Measurements from ENCODE around the gene HUS1. TPM values are rescaled to one million over a fixed set of nuclear protein-coding genes. Genes with fewer than 3 reads are reported as not detected.

HUS1 gene
- total and polyA plus RNA-seq, 2 experiments from 2014 or later: 16.1 to 27.7 TPM

DNA sequence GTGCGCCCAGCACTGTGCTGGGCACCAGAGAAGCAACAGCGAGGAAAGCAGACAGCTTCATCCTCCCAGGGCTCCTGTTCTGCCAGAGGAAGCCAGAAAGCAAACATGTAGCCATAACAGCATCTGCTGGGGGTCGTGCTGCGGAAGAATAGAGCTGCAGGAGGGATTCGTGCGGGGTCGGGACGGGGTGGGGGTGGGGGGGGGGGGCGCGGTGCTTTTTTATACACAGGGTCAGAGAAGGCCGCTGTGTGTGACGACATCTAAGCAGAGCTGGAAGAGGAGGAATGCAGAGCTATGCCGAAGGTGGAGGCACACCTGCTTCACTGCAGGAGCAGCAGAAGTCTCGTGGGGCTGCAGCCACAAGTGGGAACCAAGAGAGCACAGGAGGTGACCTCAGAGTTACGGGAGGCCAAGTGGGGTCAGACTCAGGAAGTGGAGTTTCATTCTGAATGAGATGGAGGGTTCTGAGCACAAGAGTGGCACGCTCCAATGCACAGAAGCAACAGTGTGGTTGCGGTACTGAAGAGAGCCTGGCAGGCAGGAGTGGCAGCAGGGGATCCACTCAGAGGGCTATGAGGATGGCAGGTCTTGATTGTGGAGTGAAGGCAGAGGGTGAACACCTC is 42.2 kb downstream of the HUS1 start:
- Histone ChIP-seq H3K4me1 (ENCODE audit: insufficient read depth) (peaks cover 17% of the 10 kb centered on the region), H3K9me3 (ENCODE audit: low read depth) (no peaks in the 10 kb centered on the region), H3K4me3 (no peak overlapping the region), H3K27me3 (no peaks in the 10 kb centered on the region), H3K9me2 (replicated peaks; ENCODE audit: insufficient read depth) (no peaks in the 10 kb centered on the region), H3K36me3 (replicated peaks; ENCODE audit: insufficient read depth, low read depth) (no peaks in the 10 kb centered on the region), H3K4me2 (no peak overlapping the region), H3K27ac (no peak overlapping the region), H3K79me2 (no peaks in the 10 kb centered on the region), H4K20me1 (ENCODE audit: insufficient read depth, poor library complexity, severe bottlenecking) (no peaks in the 10 kb centered on the region), H2AFZ (no peak overlapping the region)
- WGBS (ENCODE audit: low lambda C conversion rate, missing lambda C conversion rate): 64% methylated on average over 15 of the region's 17 CpGs
- no peak for TF ChIP-seq EZH2 (IDR thresholded peaks at IDR 0.05; ENCODE audit: borderline replicate concordance)
- TF ChIP-seq, protein P1, sequence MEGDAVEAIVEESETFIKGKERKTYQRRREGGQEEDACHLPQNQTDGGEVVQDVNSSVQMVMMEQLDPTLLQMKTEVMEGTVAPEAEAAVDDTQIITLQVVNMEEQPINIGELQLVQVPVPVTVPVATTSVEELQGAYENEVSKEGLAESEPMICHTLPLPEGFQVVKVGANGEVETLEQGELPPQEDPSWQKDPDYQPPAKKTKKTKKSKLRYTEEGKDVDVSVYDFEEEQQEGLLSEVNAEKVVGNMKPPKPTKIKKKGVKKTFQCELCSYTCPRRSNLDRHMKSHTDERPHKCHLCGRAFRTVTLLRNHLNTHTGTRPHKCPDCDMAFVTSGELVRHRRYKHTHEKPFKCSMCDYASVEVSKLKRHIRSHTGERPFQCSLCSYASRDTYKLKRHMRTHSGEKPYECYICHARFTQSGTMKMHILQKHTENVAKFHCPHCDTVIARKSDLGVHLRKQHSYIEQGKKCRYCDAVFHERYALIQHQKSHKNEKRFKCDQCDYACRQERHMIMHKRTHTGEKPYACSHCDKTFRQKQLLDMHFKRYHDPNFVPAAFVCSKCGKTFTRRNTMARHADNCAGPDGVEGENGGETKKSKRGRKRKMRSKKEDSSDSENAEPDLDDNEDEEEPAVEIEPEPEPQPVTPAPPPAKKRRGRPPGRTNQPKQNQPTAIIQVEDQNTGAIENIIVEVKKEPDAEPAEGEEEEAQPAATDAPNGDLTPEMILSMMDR (IDR thresholded peaks at IDR 0.05; ENCODE audit: poor library complexity): no peak
- no peak for TF ChIP-seq EZH2phosphoT487 (IDR thresholded peaks at IDR 0.05; ENCODE audit: low read depth, severe bottlenecking, unreplicated experiment)
- DNase-seq (ENCODE audit: low spot score): no peak

DNA sequence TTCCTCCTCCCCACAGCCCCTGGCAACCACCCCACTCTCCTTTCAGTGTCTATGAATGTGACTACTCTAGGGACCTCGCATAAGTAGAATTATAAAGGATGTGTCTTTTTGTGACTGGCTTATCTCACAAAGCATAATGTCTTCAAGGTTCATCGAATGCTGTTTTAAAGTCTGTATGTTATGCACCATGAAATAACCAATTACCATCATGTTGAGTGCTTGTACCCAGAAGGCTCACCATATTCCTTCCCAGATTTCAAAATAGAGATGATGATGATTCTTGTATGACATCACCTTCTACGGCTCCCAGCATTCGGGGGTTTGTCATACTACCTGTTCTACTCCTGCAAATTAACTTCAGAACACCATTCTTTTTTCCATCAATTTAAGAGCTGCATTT is 43.1 kb downstream of the HUS1 start:
- Histone ChIP-seq H3K27ac (no peak overlapping the region), H3K79me2 (no peaks in the 10 kb centered on the region), H3K9me2 (replicated peaks; ENCODE audit: insufficient read depth) (no peaks in the 10 kb centered on the region), H2AFZ (no peak overlapping the region), H3K4me3 (no peak overlapping the region), H4K20me1 (ENCODE audit: insufficient read depth, poor library complexity, severe bottlenecking) (no peaks in the 10 kb centered on the region), H3K4me2 (no peak overlapping the region), H3K4me1 (ENCODE audit: insufficient read depth) (peaks cover 16% of the 10 kb centered on the region), H3K36me3 (replicated peaks; ENCODE audit: insufficient read depth, low read depth) (no peaks in the 10 kb centered on the region), H3K9me3 (ENCODE audit: low read depth) (no peaks in the 10 kb centered on the region), H3K27me3 (no peaks in the 10 kb centered on the region)
- no peak for DNase-seq (ENCODE audit: low spot score)
- WGBS (ENCODE audit: low lambda C conversion rate, missing lambda C conversion rate): 89% methylated on average over 4 of the region's 4 CpGs
- TF ChIP-seq EZH2 (IDR thresholded peaks at IDR 0.05; ENCODE audit: borderline replicate concordance) (no peak), EZH2phosphoT487 (IDR thresholded peaks at IDR 0.05; ENCODE audit: low read depth, severe bottlenecking, unreplicated experiment) (no peak)
- TF ChIP-seq, protein P1 (IDR thresholded peaks at IDR 0.05; ENCODE audit: poor library complexity): no peak

DNA sequence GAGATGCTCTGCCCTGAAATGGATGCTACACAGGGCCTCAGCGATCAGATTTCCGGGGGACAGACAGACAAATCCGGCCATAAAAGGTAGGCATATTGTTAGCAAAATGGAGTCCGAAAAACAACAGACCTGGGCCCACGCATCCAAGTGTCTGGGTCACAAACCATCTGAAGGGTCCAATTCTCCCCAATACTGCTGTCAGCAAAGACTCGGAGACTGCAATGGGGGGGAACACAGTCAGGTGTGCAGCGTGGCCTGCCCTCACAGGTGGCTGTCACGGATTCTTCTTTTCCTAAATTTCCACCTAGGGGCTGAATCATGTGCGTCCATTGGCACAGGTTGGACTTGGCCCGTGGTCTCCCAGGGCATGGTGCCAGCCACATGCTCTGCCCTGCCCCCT is 44.1 kb downstream of the HUS1 start:
- H2AFZ ChIP-seq: no peak overlapping the region
- no peaks in the 10 kb centered on the region for H3K27me3 ChIP-seq
- no peak for TF ChIP-seq EZH2 (IDR thresholded peaks at IDR 0.05; ENCODE audit: borderline replicate concordance)
- TF ChIP-seq, protein P1 (IDR thresholded peaks at IDR 0.05; ENCODE audit: poor library complexity): no peak
- TF ChIP-seq EZH2phosphoT487 (IDR thresholded peaks at IDR 0.05; ENCODE audit: low read depth, severe bottlenecking, unreplicated experiment): no peak
- no peak for DNase-seq (ENCODE audit: low spot score)
- no peak overlapping the region for H3K27ac ChIP-seq
- H3K9me2 ChIP-seq (replicated peaks; ENCODE audit: insufficient read depth): no peaks in the 10 kb centered on the region
- H3K36me3 ChIP-seq (replicated peaks; ENCODE audit: insufficient read depth, low read depth): no peaks in the 10 kb centered on the region
- H3K4me3 ChIP-seq: no peak overlapping the region
- H4K20me1 ChIP-seq (ENCODE audit: insufficient read depth, poor library complexity, severe bottlenecking): no peaks in the 10 kb centered on the region
- H3K9me3 ChIP-seq (ENCODE audit: low read depth): no peaks in the 10 kb centered on the region
- H3K4me1 ChIP-seq (ENCODE audit: insufficient read depth): peaks cover 6% of the 10 kb centered on the region
- no peaks in the 10 kb centered on the region for H3K79me2 ChIP-seq
- no peak overlapping the region for H3K4me2 ChIP-seq
- WGBS (ENCODE audit: low lambda C conversion rate, missing lambda C conversion rate): 95% methylated on average over 10 of the region's 10 CpGs

All from hepatocyte (in vitro differentiated cells).